GF-D8 (cell line): ENCODE measurements around the gene PRIM1.
A peak's percentile ranks its signal among the peaks of the same experiment; 100 is the strongest.
"Not testable (repeated sequence)": the region's sequence is repeated elsewhere in the genome, so short reads cannot be mapped to it uniquely, and the experiment has no call there.

Source experiments
- DNase-seq: peaks from one replicate; lab custom pipeline; 2025; lab: John Stamatoyannopoulos, UW

PRIM1 gene

GRCh38 chr12:56760460-56760859, 8.3 kb upstream of the PRIM1 start:
- DNase-seq, result no peak

- no peak for DNase-seq
Observed at GRCh38 chr12:56759263-56759908, 7.3 kb upstream of the PRIM1 start.

- no peak for DNase-seq
Observed at GRCh38 chr12:56758728-56759262, 6.7 kb upstream of the PRIM1 start.

- not testable (repeated sequence) for DNase-seq
Observed at GRCh38 chr12:56757971-56758370, 5.8 kb upstream of the PRIM1 start.

GRCh38 chr12:56753566-56753965, 1.4 kb upstream of the PRIM1 start:
- no peak for DNase-seq

- DNase-seq, result not testable (repeated sequence)
Observed at GRCh38 chr12:56750596-56750995, 1.5 kb downstream of the PRIM1 start.

- DNase-seq, result no peak
Observed at GRCh38 chr12:56749853-56750252, 2.3 kb downstream of the PRIM1 start.

GRCh38 chr12:56749359-56749758, 2.8 kb downstream of the PRIM1 start:
- DNase-seq, result peak; percentile 40

GRCh38 chr12:56728139-56728861, 23.8 kb downstream of the PRIM1 start:
- no peak for DNase-seq

GRCh38 chr12:56726196-56726675, 25.9 kb downstream of the PRIM1 start:
- not testable (repeated sequence) for DNase-seq

GRCh38 chr12:56725723-56726102, 26.4 kb downstream of the PRIM1 start:
- no peak for DNase-seq

- peak; percentile 97 for DNase-seq
Observed at GRCh38 chr12:56724972-56725722, 27.0 kb downstream of the PRIM1 start, which contains the start of gene NACA. Gene NACA, minus strand, starts transcription at chr12:56725299. Its CDS starts 778 bp downstream, at chr12:56724521.

- DNase-seq, result no peak
Observed at GRCh38 chr12:56724701-56724971, 27.5 kb downstream of the PRIM1 start.

GRCh38 chr12:56723889-56724700, 28.0 kb downstream of the PRIM1 start:
- peak; percentile 17 for DNase-seq

GRCh38 chr12:56723352-56723751, 28.8 kb downstream of the PRIM1 start:
- DNase-seq, result no peak

GRCh38 chr12:56722832-56723231, 29.3 kb downstream of the PRIM1 start:
- DNase-seq, result no peak

- DNase-seq, result no peak
Observed at GRCh38 chr12:56721721-56722120, 30.4 kb downstream of the PRIM1 start.

GRCh38 chr12:56721216-56721615, 30.9 kb downstream of the PRIM1 start:
- no peak for DNase-seq

- peak; percentile 68 for DNase-seq
Observed at GRCh38 chr12:56720731-56721151, 31.4 kb downstream of the PRIM1 start.

- DNase-seq, result no peak
Observed at GRCh38 chr12:56719056-56719455, 33.1 kb downstream of the PRIM1 start.

GRCh38 chr12:56718636-56719035, 33.5 kb downstream of the PRIM1 start:
- no peak for DNase-seq

- DNase-seq, result no peak
Observed at GRCh38 chr12:56718149-56718548, 34.0 kb downstream of the PRIM1 start.
